ENCODE measurements around the gene PTH1R.

Gene PTH1R

DNA sequence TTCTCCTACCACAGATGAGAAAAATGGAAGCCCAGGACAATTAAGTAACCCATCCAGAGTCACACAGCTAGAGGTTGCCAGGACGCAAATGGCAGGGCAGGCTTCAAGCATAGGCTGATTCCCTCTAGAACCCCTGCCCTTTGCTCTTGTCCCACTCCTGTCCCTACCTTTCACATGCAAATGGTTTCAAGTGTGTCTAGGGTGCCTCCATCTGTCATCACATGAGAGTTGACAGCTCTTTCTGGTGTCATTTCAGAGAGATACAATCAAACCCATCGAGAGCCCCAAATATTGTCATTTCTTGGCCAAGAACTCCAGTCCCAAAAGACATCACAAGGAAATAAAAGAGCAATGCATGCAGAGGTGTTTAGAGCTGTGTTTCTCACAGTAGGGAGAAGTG lies 75.3 kb downstream of the PTH1R start:
- DNase-seq, result no peak

All from stimulated activated CD4-positive, alpha-beta T cell treated with anti-CD3 and anti-CD28 coated beads, Interleukin-2, amount 100 ng/mL, for 48 hours (primary cell).